Measurements from ENCODE around the gene TIMM44. TPM values are rescaled to one million over a fixed set of nuclear protein-coding genes. Genes with fewer than 3 reads are reported as not detected.

The TIMM44 gene
- total and polyA plus RNA-seq, 7 donors = 33.0 to 80.1 (median 72.4) TPM

GRCh38 chr19:7928334-7928706 is 15.1 kb downstream of the TIMM44 start:
- no peaks in the 10 kb centered on the region for H3K9me3 ChIP-seq
- H3K4me1 ChIP-seq = peaks cover 0 to 90% (median 84%) of the 10 kb centered on the region in 4 donors
- 85 to 89% methylated on average over 9 of the region's 9 CpGs for WGBS, 2 donors
- intact Hi-C loops (cut with DNase I) = loop anchor here (10.0 kb wide), 3 partner anchors 436 to 1194 kb away; partner anchors contain the start of genes ANGPTL4, GPR108, MBD3L1 and TRIP10
- H3K27ac ChIP-seq = peak overlapping the region; percentile 89 to 97 (median 94)
- no peaks in the 10 kb centered on the region for H3K27me3 ChIP-seq
- TF ChIP-seq CTCF (IDR thresholded peaks at IDR 0.05) (peak in 1 of 4 experiments; percentile 5), EP300 (IDR thresholded peaks at IDR 0.05) (no peak)
- DNase-seq = no peak
- peak overlapping the region in 2 of 4 donors; percentile 8 to 36 for H3K4me3 ChIP-seq
- peaks cover 12 to 25% (median 20%) of the 10 kb centered on the region in 4 donors for H3K36me3 ChIP-seq

- 93 to 94% methylated on average over 23 of the region's 23 CpGs for WGBS, 2 donors
- H3K27ac ChIP-seq = peak overlapping the region; percentile 89 to 97 (median 94)
These were observed 15.7 kb downstream of the TIMM44 start for GRCh38 chr19:7927605-7928333.

GRCh38 chr19:7926727-7927604 is 16.5 kb downstream of the TIMM44 start:
- no peaks in the 10 kb centered on the region for H3K27me3 ChIP-seq
- peak overlapping the region; percentile 36 to 81 (median 64) for H3K4me3 ChIP-seq
- no peaks in the 10 kb centered on the region for H3K9me3 ChIP-seq
- H3K4me1 ChIP-seq = peaks cover 0 to 97% (median 92%) of the 10 kb centered on the region in 4 donors
- WGBS, 2 donors = 86 to 89% methylated on average over 32 of the region's 32 CpGs
- TF ChIP-seq CTCF (IDR thresholded peaks at IDR 0.05) (no peak), EP300 (IDR thresholded peaks at IDR 0.05) (no peak), POLR2AphosphoS5 (IDR thresholded peaks at IDR 0.05) (no peak), POLR2A (IDR thresholded peaks at IDR 0.05) (no peak)
- DNase-seq = no peak
- peaks cover 11 to 25% (median 15%) of the 10 kb centered on the region in 4 donors for H3K36me3 ChIP-seq
- peak overlapping the region; percentile 89 to 97 (median 94) for H3K27ac ChIP-seq
- intact Hi-C loops (cut with DNase I) = loop anchor here (10.0 kb wide), 3 partner anchors 438 to 1192 kb away; partner anchors contain the start of genes ANGPTL4, GPR108, MBD3L1 and TRIP10

More at GRCh38 chr19:7927605-7928333, 15.7 kb downstream of the TIMM44 start:
- no peaks in the 10 kb centered on the region for H3K27me3 ChIP-seq
- no peak for DNase-seq
- H3K4me1 ChIP-seq = peaks cover 0 to 96% (median 89%) of the 10 kb centered on the region in 4 donors
- peaks cover 9 to 25% (median 16%) of the 10 kb centered on the region in 4 donors for H3K36me3 ChIP-seq
- H3K4me3 ChIP-seq = peak overlapping the region in 2 of 4 donors; percentile 8 to 36
- intact Hi-C loops (cut with DNase I) = loop anchor here (10.0 kb wide), 3 partner anchors 437 to 1193 kb away; partner anchors contain the start of genes ANGPTL4, GPR108, MBD3L1 and TRIP10
- TF ChIP-seq EP300 (IDR thresholded peaks at IDR 0.05) (no peak), POLR2AphosphoS5 (IDR thresholded peaks at IDR 0.05) (no peak), CTCF (IDR thresholded peaks at IDR 0.05) (no peak), POLR2A (IDR thresholded peaks at IDR 0.05) (no peak)
- no peaks in the 10 kb centered on the region for H3K9me3 ChIP-seq

- peaks cover 12 to 20% (median 13%) of the 10 kb centered on the region in 4 donors for H3K36me3 ChIP-seq
- no peak for TF ChIP-seq EP300 (IDR thresholded peaks at IDR 0.05)
- peak in 2 of 4 experiments; percentile 9 to 11 for TF ChIP-seq CTCF (IDR thresholded peaks at IDR 0.05)
- peak; percentile 23 to 81 (median 60) for TF ChIP-seq POLR2AphosphoS5 (IDR thresholded peaks at IDR 0.05)
- peak; percentile 22 to 35 for TF ChIP-seq POLR2A (IDR thresholded peaks at IDR 0.05)
- H3K27ac ChIP-seq = peak within 1 kb of the TSS; percentile 89 to 97 (median 94)
- peaks cover 0 to 97% (median 92%) of the 10 kb centered on the region in 4 donors for H3K4me1 ChIP-seq
- 13% methylated on average over 65 of the region's 65 CpGs for WGBS, 2 donors
- H3K27me3 ChIP-seq = no peaks in the 10 kb centered on the region
- H3K4me3 ChIP-seq = peak within 1 kb of the TSS; percentile 39 to 81 (median 64)
- intact Hi-C loops (cut with DNase I) = loop anchor here (10.0 kb wide), 3 partner anchors 439 to 1191 kb away; partner anchors contain the start of genes ANGPTL4, GPR108, MBD3L1 and TRIP10
- no peaks in the 10 kb centered on the region for H3K9me3 ChIP-seq
- peak; percentile 88 for DNase-seq
These were observed 17.3 kb downstream of the TIMM44 start, which contains the start of gene CTXN1 for GRCh38 chr19:7926021-7926726. Gene CTXN1, minus strand, starts transcription at chr19:7926135. Its CDS starts 597 bp downstream, at chr19:7925538.

Measured in sigmoid colon (tissue), 7 donors.